Keratinocyte (primary cell): ENCODE results near the gene HMGXB3. TPM values are rescaled to one million over a fixed set of nuclear protein-coding genes. Genes with fewer than 3 reads are reported as not detected.
"Not testable (repeated sequence)": the region's sequence is repeated elsewhere in the genome, so short reads cannot be mapped to it uniquely, and the experiment has no call there.

Experiments used
- DNase-seq: peaks from one replicate; pipeline ENCODE4 v3.0.0-alpha.2; 2011; ENCODE audit warnings: low read depth, missing footprints, low spot score
- FAIRE-seq: peaks from 2 replicates; lab custom pipeline; 2011; peaks lifted over from hg19 to GRCh38; lab: Jason Lieb, UNC
- H2AFZ ChIP-seq: 2 replicates; pipeline ENCODE4 v1.6.0; 2012; ENCODE audit warnings: low read length, control low read depth, inconsistent platforms; ENCODE audit not compliant: control insufficient read depth
- H3K27ac ChIP-seq: 2 replicates; pipeline ENCODE4 v1.5.1; 2011; ENCODE audit warnings: low read length; ENCODE audit not compliant: control insufficient read depth, insufficient read depth
- H3K27me3 ChIP-seq: 3 replicates; pipeline ENCODE4 v1.6.0; 2011; ENCODE audit warnings: low read length; ENCODE audit not compliant: control insufficient read depth, insufficient read depth; ENCODE audit errors: extremely low read depth
- H3K36me3 ChIP-seq, 2 experiments: 2 replicates in 1 of 2; 3 replicates in 1 of 2; pipeline ENCODE4 v1.5.1; 2011; ENCODE audit warnings: low read length in 2 of 2, mild to moderate bottlenecking in 1 of 2; ENCODE audit not compliant: control insufficient read depth in 2 of 2, insufficient read depth in 2 of 2; ENCODE audit errors: extremely low read depth in 1 of 2
- H3K4me1 ChIP-seq: 3 replicates; pipeline ENCODE4 v1.5.1; 2011; ENCODE audit warnings: low read length; ENCODE audit not compliant: control insufficient read depth, insufficient read depth; ENCODE audit errors: extremely low read depth
- H3K4me2 ChIP-seq: 3 replicates; pipeline ENCODE4 v1.6.0; 2011; ENCODE audit warnings: low read depth, low read length; ENCODE audit not compliant: control insufficient read depth, insufficient read depth; ENCODE audit errors: extremely low read depth
- H3K4me3 ChIP-seq, 3 experiments: fragments of 200-600 bp in 1 of 3; sonication (generic) in 1 of 3; 2 replicates in 2 of 3; 3 replicates in 1 of 3; pipeline ENCODE4 v1.5.1; 2011 to 2016; ENCODE audit warnings: low read length in 3 of 3, mild to moderate bottlenecking in 3 of 3, control low read depth in 2 of 3, inconsistent platforms in 1 of 3, low read depth in 1 of 3, mixed read lengths in 1 of 3, mixed run types in 1 of 3, moderate library complexity in 1 of 3; ENCODE audit not compliant: control insufficient read depth in 2 of 3, insufficient read depth in 2 of 3; ENCODE audit errors: extremely low read depth in 1 of 3
- H3K79me2 ChIP-seq: 2 replicates; pipeline ENCODE4 v1.6.0; 2012; ENCODE audit warnings: low read length; ENCODE audit not compliant: control insufficient read depth, insufficient read depth
- H3K9ac ChIP-seq: 3 replicates; pipeline ENCODE4 v1.6.0; 2011; ENCODE audit warnings: low read length; ENCODE audit not compliant: control insufficient read depth, insufficient read depth; ENCODE audit errors: extremely low read depth
- H3K9me1 ChIP-seq: 3 replicates; pipeline ENCODE4 v1.6.0; 2011; ENCODE audit warnings: low read length; ENCODE audit not compliant: control insufficient read depth, insufficient read depth; ENCODE audit errors: extremely low read depth
- H3K9me3 ChIP-seq: 2 replicates; pipeline ENCODE4 v1.5.1; 2012; ENCODE audit warnings: low read depth, low read length; ENCODE audit not compliant: control insufficient read depth
- H4K20me1 ChIP-seq: 3 replicates; pipeline ENCODE4 v1.6.0; 2011; ENCODE audit warnings: low read length; ENCODE audit not compliant: control insufficient read depth, insufficient read depth; ENCODE audit errors: extremely low read depth
- CTCF ChIP-seq, 3 experiments: IDR thresholded peaks in 1 of 3; conservative IDR thresholded peaks in 1 of 3; optimal IDR thresholded peaks in 1 of 3; 2 replicates in 2 of 3; 3 replicates in 1 of 3; pipeline versions ENCODE3 to v1.5.1; 2011; ENCODE audit warnings: low read length in 3 of 3, mild to moderate bottlenecking in 3 of 3, moderate library complexity in 2 of 3, control low read depth in 1 of 3, inconsistent platforms in 1 of 3; ENCODE audit not compliant: insufficient read depth in 2 of 3; ENCODE audit errors: extremely low read depth in 1 of 3
- EZH2 ChIP-seq: IDR thresholded peaks from one replicate; pipeline ENCODE4 v1.6.1; 2012; ENCODE audit warnings: inconsistent platforms, mild to moderate bottlenecking, low read length, moderate library complexity
- dilution Hi-C: fragments of 300-500 bp; cut with MboI; formaldehyde crosslinking; loops from one replicate; pipeline ENCODE4 v1.7.0; 2020; ENCODE audit warnings: low sequenced_read_pairs; ENCODE audit not compliant: extremely low pct_ligation_motif_present
- polyA plus RNA-seq, 5 experiments: library from polyadenylated mRNA; depleted of rRNA in 3 of 5; stranded (reverse) in 3 of 5; stranded (forward) in 1 of 5; unstranded in 1 of 5; fragments of >200 nt; gene quantifications; 1 replicate in 1 of 5; 2 replicates in 3 of 5; 3 replicates in 1 of 5; pipeline versions ENCODE4 v1.2.1 to v1.2.3, GENCODE V29; 2011 to 2012; ENCODE audit warnings: missing spikeins in 2 of 5, low read depth in 1 of 5, low replicate concordance in 1 of 5

HMGXB3 gene
- polyA plus RNA-seq, 1 donor (not counting 4 experiments of a cell fraction or from before 2014, with no cell fraction given), result 39.4 TPM

GRCh38 chr5:150082889-150083288 is 82.3 kb downstream of the HMGXB3 start:
- H3K9me1 ChIP-seq, result no peaks in the 10 kb centered on the region
- FAIRE-seq (no peak), DNase-seq (no peak)
- peaks cover 44% of the 10 kb centered on the region for H3K27me3 ChIP-seq
- no peaks in the 10 kb centered on the region for H3K79me2 ChIP-seq
- dilution Hi-C loops, result no loop called here
- no peak overlapping the region for H3K4me3 ChIP-seq
- TF ChIP-seq CTCF (optimal IDR thresholded peaks at IDR 0.05 in 1 of 3, IDR thresholded peaks at IDR 0.05 in 1 of 3, conservative IDR thresholded peaks at IDR 0.05 in 1 of 3; ENCODE audit: extremely low read depth in 1 of 3, insufficient read depth in 2 of 3, low read length in 3 of 3) (no peak), EZH2 (no peak)
- H2AFZ ChIP-seq, result no peak overlapping the region
- no peak overlapping the region for H3K27ac ChIP-seq
- no peaks in the 10 kb centered on the region for H4K20me1 ChIP-seq
- H3K36me3 ChIP-seq, result no peaks in the 10 kb centered on the region
- no peak overlapping the region for H3K4me2 ChIP-seq
- H3K9ac ChIP-seq, result no peak overlapping the region
- no peaks in the 10 kb centered on the region for H3K9me3 ChIP-seq
- no peaks in the 10 kb centered on the region for H3K4me1 ChIP-seq

- H3K9me3 ChIP-seq, DNase-seq, H3K9ac ChIP-seq, H3K36me3 ChIP-seq, H2AFZ ChIP-seq, H4K20me1 ChIP-seq, H3K4me1 ChIP-seq, H3K27ac ChIP-seq, H3K9me1 ChIP-seq, H3K4me3 ChIP-seq, H3K4me2 ChIP-seq, H3K79me2 ChIP-seq, FAIRE-seq, dilution Hi-C loops: not testable (repeated sequence)
- H3K27me3 ChIP-seq, result peaks cover 35% of the 10 kb centered on the region
Measured at GRCh38 chr5:150084754-150085153, 84.2 kb downstream of the HMGXB3 start.

- dilution Hi-C loops, result no loop called here
- Histone ChIP-seq H3K27ac (no peak overlapping the region), H2AFZ (no peak overlapping the region), H3K4me3 (no peak overlapping the region), H3K36me3 (no peaks in the 10 kb centered on the region), H3K9ac (no peak overlapping the region), H3K27me3 (peaks cover 35% of the 10 kb centered on the region), H3K9me3 (no peaks in the 10 kb centered on the region), H3K4me1 (no peaks in the 10 kb centered on the region), H4K20me1 (no peaks in the 10 kb centered on the region), H3K4me2 (no peak overlapping the region), H3K79me2 (no peaks in the 10 kb centered on the region), H3K9me1 (no peaks in the 10 kb centered on the region)
- TF ChIP-seq EZH2 (no peak), CTCF (optimal IDR thresholded peaks at IDR 0.05 in 1 of 3, IDR thresholded peaks at IDR 0.05 in 1 of 3, conservative IDR thresholded peaks at IDR 0.05 in 1 of 3; ENCODE audit: extremely low read depth in 1 of 3, insufficient read depth in 2 of 3, low read length in 3 of 3) (no peak)
- DNase-seq (no peak), FAIRE-seq (no peak)
Measured at GRCh38 chr5:150085191-150085912, 84.8 kb downstream of the HMGXB3 start.
